ENCODE results near the gene FUT7.

DNA sequence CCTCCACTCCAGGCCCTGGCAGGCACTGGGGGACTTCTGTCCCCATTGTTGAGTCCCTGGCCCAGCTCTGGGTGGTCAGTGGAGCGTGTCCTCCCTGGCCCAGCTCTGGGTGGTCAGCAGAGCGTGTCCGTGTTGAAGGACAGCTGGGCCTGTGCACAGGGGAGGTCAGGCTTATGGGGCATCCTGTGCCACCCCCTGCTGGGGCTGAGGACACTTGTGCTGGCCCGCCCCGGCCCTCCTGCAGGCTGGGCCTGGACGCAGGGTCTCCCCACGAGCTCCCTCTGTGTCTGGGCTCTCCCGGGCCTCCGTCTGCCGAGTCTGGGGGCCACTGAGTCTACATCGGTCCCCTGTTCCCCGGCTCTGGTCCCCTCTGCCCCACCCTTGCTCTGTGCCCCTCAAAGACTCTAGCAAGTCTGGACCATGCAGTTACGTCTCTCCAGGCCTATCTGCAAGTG lies 24.0 kb downstream of the FUT7 start:
- TF ChIP-seq POLR2A (IDR thresholded peaks at IDR 0.05; ENCODE audit: low read depth, low read length): no peak
- no peak for TF ChIP-seq PAX5 (IDR thresholded peaks at IDR 0.05; ENCODE audit: insufficient read depth, low read length, severe bottlenecking)
- TF ChIP-seq TAF1 (IDR thresholded peaks at IDR 0.05; ENCODE audit: low read depth, low read length): no peak
- TF ChIP-seq POLR2AphosphoS5 (IDR thresholded peaks at IDR 0.05; ENCODE audit: low read depth, low read length): no peak
- TF ChIP-seq SPI1 (IDR thresholded peaks at IDR 0.05; ENCODE audit: low read depth, low read length): no peak
- no peak for TF ChIP-seq POU2F2 (IDR thresholded peaks at IDR 0.05; ENCODE audit: low read depth, low read length)

Data from GM12891 (cell line).